IMR-90 (cell line): Measurements from ENCODE around the gene AGBL3. TPM values are rescaled to one million over a fixed set of nuclear protein-coding genes. Genes with fewer than 3 reads are reported as not detected.
A peak's percentile ranks its signal among the peaks of the same experiment; 100 is the strongest.

Source experiments
- ATAC-seq: fragments of 200-7000 bp; cut with Tn5 transposase; 2 replicates; pipeline ENCODE4 v1.9.1; 2020; ENCODE audit warnings: low read depth, mild to moderate bottlenecking, moderate library complexity
- BruUV-seq: library from RNA; stranded (reverse); fragments of 400-500 nt; replicated peaks from 2 replicates; lab custom pipeline; 2021; lab: Mats Ljungman, UMichigan
- CTCF ChIA-PET: fragments of 300-600 bp; formaldehyde crosslinking; extraction: SDS; loops from one replicate; lab custom pipeline; 2021; ENCODE audit warnings: antibody characterized with exemption; lab: Yijun Ruan, JAX
- POLR2A ChIA-PET: fragments of 300-600 bp; sonication (Branson Sonifier 250); formaldehyde crosslinking; loops from one replicate; lab custom pipeline; 2022; ENCODE audit warnings: antibody characterized with exemption; ENCODE audit not compliant: unreplicated experiment; lab: Charles Lee
- DNase-seq: peaks from one replicate; pipeline ENCODE4 v3.0.0; 2013
- H2AFZ ChIP-seq: replicated peaks from 2 replicates; pipeline ENCODE3; 2013; ENCODE audit warnings: low read length, mild to moderate bottlenecking; ENCODE audit not compliant: poor library complexity
- H2AK5ac ChIP-seq: 2 replicates; pipeline ENCODE4 v1.6.1; 2013; ENCODE audit warnings: low read depth, low read length, inconsistent platforms
- H2AK9ac ChIP-seq: replicated peaks from 2 replicates; pipeline ENCODE3; 2013; ENCODE audit warnings: mild to moderate bottlenecking, low read depth, low read length, moderate library complexity; ENCODE audit not compliant: poor library complexity
- H2BK120ac ChIP-seq: 2 replicates; pipeline ENCODE4 v1.6.1; 2013; ENCODE audit warnings: low read depth, low read length, inconsistent platforms
- H2BK15ac ChIP-seq: 3 replicates; pipeline ENCODE4 v1.6.1; 2013; ENCODE audit warnings: low read depth, low read length, inconsistent platforms
- H2BK20ac ChIP-seq: 2 replicates; pipeline ENCODE4 v1.6.1; 2013; ENCODE audit warnings: low read depth, mild to moderate bottlenecking, inconsistent platforms, low read length, moderate library complexity
- H2BK5ac ChIP-seq: 2 replicates; pipeline ENCODE4 v1.6.1; 2013; ENCODE audit warnings: mild to moderate bottlenecking, low read depth, low read length, inconsistent platforms; ENCODE audit not compliant: poor library complexity, severe bottlenecking
- H3K14ac ChIP-seq: replicated peaks from 2 replicates; pipeline ENCODE4 v1.6.1; 2013; ENCODE audit warnings: low read depth, low read length, inconsistent platforms
- H3K18ac ChIP-seq: 2 replicates; pipeline ENCODE4 v1.6.1; 2013; ENCODE audit warnings: low read depth, low read length, control low read depth
- H3K23ac ChIP-seq: 2 replicates; pipeline ENCODE4 v1.6.1; 2013; ENCODE audit warnings: low read depth, low read length, inconsistent platforms
- H3K27ac ChIP-seq: 2 replicates; pipeline ENCODE4 v1.5.1; 2013; ENCODE audit warnings: mild to moderate bottlenecking, control low read depth, low read length; ENCODE audit not compliant: insufficient read depth
- H3K27me3 ChIP-seq: 2 replicates; pipeline ENCODE4 v1.6.1; 2013; ENCODE audit warnings: low read length; ENCODE audit not compliant: control insufficient read depth, insufficient read depth
- H3K36me3 ChIP-seq: 2 replicates; pipeline ENCODE4 v1.6.1; 2013; ENCODE audit warnings: low read length, mixed read lengths; ENCODE audit not compliant: control insufficient read depth, insufficient read depth
- H3K4ac ChIP-seq: 2 replicates; pipeline ENCODE4 v1.6.1; 2013; ENCODE audit warnings: low read depth, low read length, inconsistent platforms
- H3K4me1 ChIP-seq: 2 replicates; pipeline ENCODE4 v1.6.1; 2013; ENCODE audit warnings: low read length, mixed read lengths; ENCODE audit not compliant: control insufficient read depth, insufficient read depth
- H3K4me2 ChIP-seq: 2 replicates; pipeline ENCODE4 v1.6.1; 2013; ENCODE audit warnings: low read depth, mild to moderate bottlenecking, control low read depth, low read length, moderate library complexity
- H3K4me3 ChIP-seq: 2 replicates; pipeline ENCODE4 v1.5.1; 2013; ENCODE audit warnings: low read depth, mild to moderate bottlenecking, control low read depth, low read length, moderate library complexity; ENCODE audit not compliant: insufficient read depth
- H3K56ac ChIP-seq: 2 replicates; pipeline ENCODE4 v1.6.1; 2013; ENCODE audit warnings: low read length, inconsistent platforms; ENCODE audit not compliant: insufficient read depth; ENCODE audit errors: extremely low read depth
- H3K79me1 ChIP-seq, 2 experiments: 2 replicates each; pipeline ENCODE4 v1.6.1; 2013; ENCODE audit warnings: low read length in 2 of 2, inconsistent platforms in 1 of 2, low read depth in 1 of 2
- H3K9ac ChIP-seq: 2 replicates; pipeline ENCODE4 v1.6.1; 2013; ENCODE audit warnings: low read depth, low read length, control low read depth
- H3K9me1 ChIP-seq: 2 replicates; pipeline ENCODE4 v1.6.1; 2013; ENCODE audit warnings: low read length, inconsistent platforms; ENCODE audit not compliant: insufficient read depth
- H3K9me3 ChIP-seq: 2 replicates; pipeline ENCODE4 v1.6.1; 2013; ENCODE audit warnings: low read length; ENCODE audit not compliant: control insufficient read depth, insufficient read depth
- H4K20me1 ChIP-seq: 2 replicates; pipeline ENCODE4 v1.6.1; 2013; ENCODE audit warnings: low read length, inconsistent platforms; ENCODE audit not compliant: insufficient read depth
- H4K5ac ChIP-seq: 2 replicates; pipeline ENCODE4 v1.6.1; 2013; ENCODE audit warnings: mild to moderate bottlenecking, low read depth, low read length, control low read depth
- H4K8ac ChIP-seq, 2 experiments: 2 replicates each; pipeline ENCODE4 v1.6.1; 2013; ENCODE audit warnings: low read depth in 2 of 2, low read length in 2 of 2, control low read depth in 1 of 2, inconsistent platforms in 1 of 2
- H4K91ac ChIP-seq: 2 replicates; pipeline ENCODE4 v1.6.1; 2013; ENCODE audit warnings: low read depth, low read length, inconsistent platforms; ENCODE audit not compliant: insufficient read depth
- FOS ChIP-seq: fragments of 150-350 bp; IDR thresholded peaks from 2 replicates; pipeline ENCODE4 v1.6.1; 2016; ENCODE audit warnings: low read depth, low read length
- MAFK ChIP-seq: IDR thresholded peaks from 2 replicates; pipeline ENCODE4 v1.6.1; 2012; ENCODE audit warnings: low read depth, low read length, improper control_type of control experiment
- MXI1 ChIP-seq: IDR thresholded peaks from 2 replicates; pipeline ENCODE4 v1.6.1; 2012; ENCODE audit warnings: low read depth, mild to moderate bottlenecking, low read length, moderate library complexity, borderline replicate concordance
- WGBS, 2 experiments: methylation state at CpG; one replicate each; pipeline versions ENCODE4 v1.1.5 to v1.1.7; 2013; ENCODE audit warnings: missing lambda C conversion rate in 2 of 2; ENCODE audit not compliant: insufficient read length in 1 of 2; ENCODE audit errors: extremely low coverage in 2 of 2; 5-methylcytosine and 5-hydroxymethylcytosine counted together
- dilution Hi-C: fragments of 300-500 bp; cut with HindIII; formaldehyde crosslinking; loops from one replicate; pipeline ENCODE4 v1.14.3; 2018; ENCODE audit warnings: low sequenced_read_pairs; ENCODE audit not compliant: unreplicated experiment
- in situ Hi-C: fragments of 300-500 bp; cut with MboI; formaldehyde crosslinking; loops from 3 replicates; pipeline ENCODE4 v1.14.3; 2019; ENCODE audit warnings: low sequenced_read_pairs, inconsistent platforms, mixed read lengths
- intact Hi-C: fragments of 100-400 bp; cut with micrococcal nuclease; formaldehyde crosslinking; loops from 2 replicates; pipeline ENCODE4 v1.10.0; 2022
- polyA plus RNA-seq, 3 experiments: library from polyadenylated mRNA; depleted of rRNA; stranded (reverse); fragments of >200 nt; gene quantifications; 2 replicates each; pipeline ENCODE4 v1.2.3, GENCODE V29; 2012; ENCODE audit warnings: low replicate concordance in 1 of 3
- total RNA-seq: library from RNA; depleted of rRNA; stranded (reverse); fragments of >200 nt; gene quantifications from 2 replicates; pipeline ENCODE4 v1.2.3, GENCODE V29; 2012
- TF ChIP-seq, protein P1 (sequence below): fragments of 150-350 bp; IDR thresholded peaks from 2 replicates; pipeline ENCODE4 v1.6.1; 2017; ENCODE audit warnings: mild to moderate bottlenecking, antibody characterized with exemption, low read length, low read depth

The AGBL3 gene
- total and polyA plus RNA-seq, 2 of the 4 experiments (the other 2 are of a cell fraction): 0.18 to 0.65 TPM

DNA sequence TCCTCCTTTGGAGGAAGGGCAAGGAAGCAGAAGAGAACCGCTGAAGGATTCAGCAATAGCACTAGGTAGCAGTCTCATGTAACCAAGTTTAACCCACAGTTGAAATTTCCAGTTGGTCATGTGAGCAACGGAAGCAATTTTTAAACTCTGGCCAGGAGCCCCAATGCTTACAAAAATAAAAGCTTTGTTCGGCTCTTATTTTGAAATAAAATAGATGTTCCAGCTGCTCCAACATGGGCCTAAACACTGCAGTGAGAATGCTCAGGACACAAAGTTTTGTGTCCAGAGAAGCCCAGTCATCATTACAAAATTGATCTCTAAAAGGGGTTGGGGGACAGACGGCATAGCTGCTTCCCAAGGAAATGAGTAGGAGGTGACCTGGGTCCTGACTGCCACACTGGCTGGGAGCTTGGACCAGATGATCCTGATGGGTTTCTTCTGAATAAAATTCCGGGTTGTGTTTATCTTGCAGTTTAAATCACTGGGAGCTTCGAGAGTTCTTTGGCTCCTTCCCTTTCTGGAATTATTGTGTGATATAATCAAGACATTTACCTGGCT lies 161.1 kb downstream of the AGBL3 start:
- POLR2A ChIA-PET: interaction anchor here (1.2 kb wide), 1 partner anchor 161 kb away, joined by 3 read pairs; the partner anchor contains the start of gene AGBL3
- no TSS peak for BruUV-seq
- H3K4me2 ChIP-seq: peak overlapping the region; percentile 92

More for the DNA sequence above, 161.1 kb downstream of the AGBL3 start:
- H3K4ac ChIP-seq: peak overlapping the region; percentile 86; the same call in 1 of the 2 replicates
- no peaks in the 10 kb centered on the region; a peak in 1 of 4 replicates for H3K79me1 ChIP-seq
- H3K14ac ChIP-seq: peak overlapping the region; percentile 49; the same call in 1 of the 2 replicates
- DNase-seq (peak; percentile 37), ATAC-seq (peak; percentile 64)
- no peaks in the 10 kb centered on the region for H4K20me1 ChIP-seq
- no peaks in the 10 kb centered on the region for H3K36me3 ChIP-seq
- H3K9me1 ChIP-seq: peaks cover 7% of the 10 kb centered on the region
- H2BK5ac ChIP-seq: peak overlapping the region; percentile 74
- H2AK9ac ChIP-seq: peak overlapping the region; percentile 45
- H3K9ac ChIP-seq: peak overlapping the region; percentile 81
- peak overlapping the region; percentile 89 for H2BK120ac ChIP-seq
- H3K4me3 ChIP-seq: peak overlapping the region; percentile 38
- peak overlapping the region; percentile 8 to 93; a peak in 3 of 4 replicates for H4K8ac ChIP-seq
- no peaks in the 10 kb centered on the region for H3K9me3 ChIP-seq
- in situ Hi-C loops (no loop called here), dilution Hi-C loops (no loop called here), intact Hi-C loops (no loop called here)
- peak overlapping the region; percentile 46; the same call in 1 of the 2 replicates for H3K56ac ChIP-seq
- H3K18ac ChIP-seq: peak overlapping the region; percentile 78
- TF ChIP-seq, protein P1, sequence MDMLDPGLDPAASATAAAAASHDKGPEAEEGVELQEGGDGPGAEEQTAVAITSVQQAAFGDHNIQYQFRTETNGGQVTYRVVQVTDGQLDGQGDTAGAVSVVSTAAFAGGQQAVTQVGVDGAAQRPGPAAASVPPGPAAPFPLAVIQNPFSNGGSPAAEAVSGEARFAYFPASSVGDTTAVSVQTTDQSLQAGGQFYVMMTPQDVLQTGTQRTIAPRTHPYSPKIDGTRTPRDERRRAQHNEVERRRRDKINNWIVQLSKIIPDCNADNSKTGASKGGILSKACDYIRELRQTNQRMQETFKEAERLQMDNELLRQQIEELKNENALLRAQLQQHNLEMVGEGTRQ: peak; percentile 43; the same call in 1 of the 2 replicates
- TF ChIP-seq MXI1 (no peak), MAFK (no peak), FOS (no peak)
- H3K23ac ChIP-seq: peak overlapping the region; percentile 94; the same call in 1 of the 2 replicates
- peak overlapping the region; percentile 88 for H3K27ac ChIP-seq
- H4K5ac ChIP-seq: peak overlapping the region; percentile 88
- no peak overlapping the region; the same call in 2 of the 3 replicates for H2BK15ac ChIP-seq
- CTCF ChIA-PET: interaction anchor here (1.0 kb wide), 1 partner anchor 14 kb away, joined by 3 read pairs; no protein-coding TSS in a partner anchor
- peak overlapping the region; percentile 48 for H4K91ac ChIP-seq
- H2BK20ac ChIP-seq: peak overlapping the region; percentile 88
- WGBS, 2 experiments: 67% methylated on average over 1 of the region's 6 CpGs; no CpG with 5 or more reads in 1 of the 2 experiments
- H2AFZ ChIP-seq: peak overlapping the region; percentile 91
- H2AK5ac ChIP-seq: no peak overlapping the region
- H3K4me1 ChIP-seq: peaks cover 4% of the 10 kb centered on the region; the same call in 1 of the 2 replicates
- H3K27me3 ChIP-seq: no peaks in the 10 kb centered on the region
